SK-N-MC (cell line): Measurements from ENCODE around the gene PLCD3.
A peak's percentile ranks its signal among the peaks of the same experiment; 100 is the strongest.

Experiments
- DNase-seq: peaks from one replicate; pipeline ENCODE4 v3.0.0-alpha.2; 2011; ENCODE audit warnings: low read depth, low spot score
- H3K27ac ChIP-seq: fragments of 200-600 bp; sonication (generic); 2 replicates; pipeline ENCODE4 v1.5.1; 2016; ENCODE audit warnings: mixed run types
- H3K36me3 ChIP-seq: fragments of 200-600 bp; sonication (generic); 2 replicates; pipeline ENCODE4 v1.6.1; 2017; ENCODE audit warnings: antibody characterized with exemption, low read length, mixed read lengths; ENCODE audit not compliant: insufficient read depth
- H3K4me3 ChIP-seq: fragments of 200-600 bp; sonication (generic); 2 replicates; pipeline ENCODE4 v1.5.1; 2016
- H3K9ac ChIP-seq: fragments of 200-600 bp; sonication (generic); 2 replicates; pipeline ENCODE4 v1.8.0; 2017; ENCODE audit warnings: mixed run types, mixed read lengths; ENCODE audit not compliant: insufficient read length
- H3K9me3 ChIP-seq: fragments of 200-600 bp; sonication (generic); 2 replicates; pipeline ENCODE4 v1.6.1; 2017; ENCODE audit warnings: low read depth, mild to moderate bottlenecking, antibody characterized with exemption, low read length, moderate library complexity, mixed read lengths
- EZH2 ChIP-seq: fragments of 200-600 bp; sonication (generic); IDR thresholded peaks from one replicate; pipeline ENCODE4 v1.6.1; 2017; ENCODE audit warnings: antibody characterized with exemption
- FOXP2 ChIP-seq: optimal IDR thresholded peaks from 2 replicates; pipeline ENCODE3; 2011; ENCODE audit warnings: mild to moderate bottlenecking, moderate library complexity; ENCODE audit not compliant: insufficient read depth; ENCODE audit errors: extremely low read length, control extremely low read depth
- POLR2AphosphoS5 ChIP-seq: IDR thresholded peaks from 2 replicates; pipeline ENCODE4 v1.6.1; 2012; ENCODE audit warnings: mild to moderate bottlenecking, low read depth, low read length, borderline replicate concordance

The PLCD3 gene

GRCh38 chr17:45132320-45132571, at the start of gene PLCD3:
PLCD3 (minus strand) TSS chr17:45132515; CDS start chr17:45132410, 105 bp downstream.
- peak within 1 kb of the TSS; percentile 73 for H3K9ac ChIP-seq
- no peaks in the 10 kb centered on the region for H3K9me3 ChIP-seq
- no peaks in the 10 kb centered on the region for H3K36me3 ChIP-seq
- DNase-seq: no peak
- no peak within 1 kb of the TSS for H3K27ac ChIP-seq
- peak within 1 kb of the TSS; percentile 94 for H3K4me3 ChIP-seq
- TF ChIP-seq EZH2 (no peak), POLR2AphosphoS5 (no peak), FOXP2 (no peak)

DNA sequence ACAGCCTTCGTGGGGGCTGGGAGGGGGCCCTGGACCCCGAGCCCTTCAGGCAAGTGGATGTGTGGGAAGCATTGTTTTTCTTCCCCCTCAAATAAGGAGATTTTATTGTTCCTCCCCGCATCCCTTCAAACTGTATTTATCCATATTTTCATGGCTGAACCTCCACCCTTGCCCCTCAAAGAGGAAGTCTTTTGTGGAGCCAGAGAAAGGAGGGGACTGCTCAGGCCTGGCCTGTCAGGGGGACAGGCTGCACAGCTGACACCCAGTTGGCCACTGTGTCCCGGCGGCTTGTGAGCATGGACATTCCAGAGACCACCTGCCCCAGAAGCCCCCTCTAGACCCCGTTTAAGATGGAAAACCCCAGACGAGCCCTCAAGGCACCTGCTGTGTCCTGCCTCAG, 45.2 kb upstream of the PLCD3 start:
- Histone ChIP-seq H3K4me3 (no peak overlapping the region), H3K36me3 (no peaks in the 10 kb centered on the region), H3K27ac (no peak overlapping the region), H3K9me3 (no peaks in the 10 kb centered on the region), H3K9ac (no peak overlapping the region)
- DNase-seq: no peak
- TF ChIP-seq EZH2 (no peak), POLR2AphosphoS5 (no peak), FOXP2 (no peak)

GRCh38 chr17:45175759-45176115, 43.4 kb upstream of the PLCD3 start:
- Histone ChIP-seq H3K9me3 (no peaks in the 10 kb centered on the region), H3K27ac (peak overlapping the region; percentile 47; the same call in 1 of the 2 replicates)
- TF ChIP-seq EZH2 (no peak), POLR2AphosphoS5 (no peak), FOXP2 (no peak)

GRCh38 chr17:45172541-45173286, 40.4 kb upstream of the PLCD3 start:
- Histone ChIP-seq H3K4me3 (peak overlapping the region; percentile 66), H3K36me3 (no peaks in the 10 kb centered on the region), H3K9me3 (no peaks in the 10 kb centered on the region), H3K27ac (peak overlapping the region; percentile 92), H3K9ac (peak overlapping the region; percentile 64)
- no peak for DNase-seq
- TF ChIP-seq POLR2AphosphoS5 (peak; percentile 68), EZH2 (no peak), FOXP2 (peak; percentile 26)

More at GRCh38 chr17:45175759-45176115, 43.4 kb upstream of the PLCD3 start:
- DNase-seq: no peak
- no peak overlapping the region for H3K4me3 ChIP-seq
- no peaks in the 10 kb centered on the region for H3K36me3 ChIP-seq
- H3K9ac ChIP-seq: no peak overlapping the region

DNA sequence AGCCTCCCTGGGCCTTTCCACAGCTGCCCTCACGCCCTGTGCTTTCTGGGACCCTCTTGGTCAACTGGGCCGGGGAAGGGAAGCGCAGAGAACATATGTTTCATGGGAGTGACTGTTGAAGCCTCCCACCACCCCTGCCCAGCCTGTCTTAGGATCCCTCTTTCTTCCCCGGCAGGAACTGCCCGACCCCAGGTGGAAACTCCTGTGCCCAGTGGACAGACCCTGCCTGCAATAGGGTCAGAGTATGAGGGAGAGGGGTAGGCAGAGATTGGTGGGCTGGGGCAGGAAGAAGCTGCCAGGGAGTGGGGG, 39.9 kb upstream of the PLCD3 start:
- peak overlapping the region; percentile 91 for H3K27ac ChIP-seq
- no peaks in the 10 kb centered on the region for H3K36me3 ChIP-seq
- no peak for TF ChIP-seq EZH2
- TF ChIP-seq FOXP2: no peak
- TF ChIP-seq POLR2AphosphoS5: no peak
- peak overlapping the region; percentile 64 for H3K9ac ChIP-seq
- H3K9me3 ChIP-seq: no peaks in the 10 kb centered on the region
- H3K4me3 ChIP-seq: peak overlapping the region; percentile 66
- no peak for DNase-seq

DNA sequence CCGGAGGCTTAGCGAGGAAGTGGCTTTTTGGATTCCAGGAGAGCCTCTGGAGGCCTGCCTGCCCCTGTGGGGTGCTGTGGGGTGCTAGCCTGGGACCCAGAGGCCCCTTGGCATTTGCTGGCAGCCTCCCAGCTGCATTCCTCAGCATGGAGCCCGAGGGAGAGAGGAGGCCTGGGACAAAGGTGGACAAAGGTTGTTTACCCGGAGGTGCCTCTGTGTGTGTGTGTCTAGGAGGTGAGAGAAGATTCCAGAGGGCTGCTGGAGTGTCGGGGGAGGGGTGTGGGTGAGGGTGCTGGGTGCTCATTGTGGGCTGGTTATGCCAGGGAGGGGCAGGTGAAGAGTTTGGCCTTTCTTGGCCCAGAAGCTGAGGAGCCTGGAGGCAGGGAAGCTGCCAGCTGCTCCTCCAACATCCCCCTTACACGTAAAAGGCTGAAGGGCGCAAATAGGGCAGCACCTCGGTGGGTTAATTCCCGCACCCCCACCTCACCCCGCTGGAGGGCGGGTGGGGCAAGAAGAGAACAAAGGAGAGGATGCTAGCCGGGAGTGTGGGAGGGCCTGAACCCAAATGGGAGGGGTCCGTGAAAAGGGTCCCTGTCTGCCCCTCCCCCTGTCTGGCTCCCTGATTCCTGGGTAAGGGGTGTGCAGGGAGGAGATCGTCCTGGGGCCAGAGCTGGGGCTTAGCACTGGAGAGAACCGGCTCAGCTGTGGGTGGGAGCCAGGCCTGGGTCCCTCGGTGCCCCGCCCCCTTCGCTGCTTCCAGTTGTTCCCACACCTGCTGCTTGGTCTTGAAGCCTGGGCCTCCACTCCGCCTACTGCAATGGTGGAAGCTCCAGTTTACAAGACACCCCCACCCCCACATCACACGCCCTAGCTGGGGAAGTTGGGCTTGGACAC, 39.3 kb upstream of the PLCD3 start:
- DNase-seq: no peak
- Histone ChIP-seq H3K9me3 (no peaks in the 10 kb centered on the region), H3K4me3 (peak overlapping the region; percentile 66), H3K9ac (peak overlapping the region; percentile 64), H3K36me3 (no peaks in the 10 kb centered on the region), H3K27ac (peak overlapping the region; percentile 91)
- no peak for TF ChIP-seq EZH2
- TF ChIP-seq FOXP2: no peak
- peak; percentile 33; the same call in 1 of the 2 replicates for TF ChIP-seq POLR2AphosphoS5

DNA sequence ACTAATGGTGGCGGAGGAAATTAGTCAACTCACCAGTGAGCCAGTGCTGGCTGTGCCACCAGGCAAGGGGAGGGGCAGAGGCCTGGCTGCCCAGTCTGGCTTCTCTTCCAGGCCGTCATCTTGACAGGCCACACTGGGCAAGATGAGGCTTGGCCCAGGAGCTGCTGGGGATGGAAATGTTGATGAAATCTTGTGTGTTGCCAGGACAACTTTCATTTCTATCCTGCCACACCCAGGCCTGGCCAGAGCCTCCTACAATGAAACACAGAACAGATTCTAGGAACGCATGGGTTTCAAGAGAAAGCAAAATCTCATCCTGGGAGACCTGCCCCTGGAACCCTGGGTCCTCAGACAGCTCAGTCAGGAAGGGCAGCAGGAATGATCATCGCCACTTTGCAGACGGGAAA, 38.6 kb upstream of the PLCD3 start:
- DNase-seq: no peak
- TF ChIP-seq POLR2AphosphoS5: no peak
- TF ChIP-seq FOXP2: no peak
- TF ChIP-seq EZH2: no peak
- Histone ChIP-seq H3K9ac (peak overlapping the region; percentile 48), H3K36me3 (no peaks in the 10 kb centered on the region), H3K27ac (peak overlapping the region; percentile 91), H3K4me3 (peak overlapping the region; percentile 66; the same call in 1 of the 2 replicates), H3K9me3 (no peaks in the 10 kb centered on the region)

- TF ChIP-seq EZH2 (no peak), POLR2AphosphoS5 (no peak)
- no peak overlapping the region for H3K9ac ChIP-seq
- peak overlapping the region; percentile 91 for H3K27ac ChIP-seq
- H3K36me3 ChIP-seq: no peaks in the 10 kb centered on the region
- H3K9me3 ChIP-seq: no peaks in the 10 kb centered on the region
- no peak overlapping the region for H3K4me3 ChIP-seq
- DNase-seq: no peak
Measured at GRCh38 chr17:45170280-45170930, 38.1 kb upstream of the PLCD3 start.
